Fibroblast of skin of abdomen (primary cell): ENCODE measurements around the gene ROR2.
A peak's percentile ranks its signal among the peaks of the same experiment; 100 is the strongest.

Experiments
- DNase-seq: peaks from one replicate; pipeline ENCODE4 v3.0.0-alpha.2; 2013

Gene ROR2

DNA sequence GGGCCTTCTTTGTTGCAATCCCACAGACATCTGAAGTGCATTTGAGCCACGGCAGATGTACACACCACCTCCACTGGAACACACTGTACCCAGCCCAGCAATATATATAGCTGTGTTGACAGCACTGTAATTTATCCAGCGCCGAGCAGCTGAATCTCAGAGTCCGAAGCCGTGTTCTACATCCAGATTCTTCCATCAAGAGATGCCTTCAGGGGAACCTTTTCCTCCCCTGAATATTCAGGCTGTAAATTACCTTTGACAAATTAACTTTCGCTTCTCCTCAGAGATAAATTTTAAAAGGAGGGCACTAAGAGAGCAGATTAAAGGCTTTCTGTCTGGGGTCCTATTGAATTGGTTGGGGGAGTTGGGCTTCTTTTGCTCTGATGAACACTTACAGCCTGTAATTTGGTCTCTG, 76.4 kb downstream of the ROR2 start:
- DNase-seq = peak; percentile 65

GRCh38 chr9:91868732-91869391, 81.2 kb downstream of the ROR2 start:
- peak; percentile 81 for DNase-seq

GRCh38 chr9:91867740-91868139, 82.3 kb downstream of the ROR2 start:
- DNase-seq = no peak

DNA sequence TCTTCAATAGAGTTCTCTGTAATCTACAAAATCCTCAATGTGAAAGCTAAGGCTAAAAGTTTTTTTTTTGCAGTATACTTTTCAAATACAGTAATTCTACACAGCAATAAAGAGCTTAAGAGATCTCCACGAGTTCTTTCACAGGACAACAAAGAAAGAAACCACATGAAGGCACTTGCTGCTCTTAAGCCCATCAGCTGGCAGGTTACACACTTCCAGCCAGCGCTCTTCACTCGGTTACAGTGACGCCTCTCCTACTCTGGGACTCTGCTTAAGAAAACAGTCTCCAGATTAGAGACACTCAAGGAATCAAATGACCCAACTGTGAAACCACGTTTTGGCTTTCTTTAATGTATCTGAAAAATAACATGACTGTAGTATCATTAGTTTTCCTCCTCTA, 85.0 kb downstream of the ROR2 start:
- no peak for DNase-seq

DNA sequence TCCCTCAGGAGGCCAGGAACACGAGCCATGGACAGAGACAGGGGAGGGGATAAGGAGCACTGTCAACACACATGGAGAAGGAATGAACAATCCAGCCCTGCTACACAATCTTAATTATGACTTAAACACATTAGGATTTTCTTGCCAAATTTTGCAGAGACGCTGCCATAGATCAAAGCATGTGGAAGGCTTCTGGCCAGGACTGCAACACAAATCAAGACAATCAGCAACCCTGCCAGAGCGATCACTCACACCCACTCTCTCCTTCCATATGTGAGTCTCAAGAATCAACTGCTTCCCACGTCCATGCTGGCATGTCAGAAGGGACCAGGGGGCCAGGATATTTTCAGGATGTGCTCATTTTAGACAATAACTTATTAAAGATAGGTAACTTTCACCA, 85.6 kb downstream of the ROR2 start:
- peak; percentile 92 for DNase-seq

DNA sequence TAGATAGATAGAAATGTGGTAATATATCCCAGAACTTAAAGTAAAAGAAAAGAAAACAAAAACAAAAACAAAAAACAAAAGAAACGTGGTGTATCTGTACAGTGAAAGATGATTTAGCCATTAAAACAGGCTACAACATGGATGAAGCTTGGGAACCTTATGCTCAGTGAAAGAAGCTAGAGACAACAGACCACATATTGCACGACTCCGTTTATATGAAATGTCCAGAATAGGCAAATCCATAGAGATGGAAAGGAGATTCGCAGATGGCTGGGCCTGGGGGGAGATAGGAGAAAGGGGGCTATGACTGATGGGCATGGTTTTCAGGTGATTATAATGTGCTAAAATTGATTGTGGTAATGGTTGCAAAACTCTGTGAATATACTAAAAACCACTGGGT, 86.6 kb downstream of the ROR2 start:
- DNase-seq = no peak

DNA sequence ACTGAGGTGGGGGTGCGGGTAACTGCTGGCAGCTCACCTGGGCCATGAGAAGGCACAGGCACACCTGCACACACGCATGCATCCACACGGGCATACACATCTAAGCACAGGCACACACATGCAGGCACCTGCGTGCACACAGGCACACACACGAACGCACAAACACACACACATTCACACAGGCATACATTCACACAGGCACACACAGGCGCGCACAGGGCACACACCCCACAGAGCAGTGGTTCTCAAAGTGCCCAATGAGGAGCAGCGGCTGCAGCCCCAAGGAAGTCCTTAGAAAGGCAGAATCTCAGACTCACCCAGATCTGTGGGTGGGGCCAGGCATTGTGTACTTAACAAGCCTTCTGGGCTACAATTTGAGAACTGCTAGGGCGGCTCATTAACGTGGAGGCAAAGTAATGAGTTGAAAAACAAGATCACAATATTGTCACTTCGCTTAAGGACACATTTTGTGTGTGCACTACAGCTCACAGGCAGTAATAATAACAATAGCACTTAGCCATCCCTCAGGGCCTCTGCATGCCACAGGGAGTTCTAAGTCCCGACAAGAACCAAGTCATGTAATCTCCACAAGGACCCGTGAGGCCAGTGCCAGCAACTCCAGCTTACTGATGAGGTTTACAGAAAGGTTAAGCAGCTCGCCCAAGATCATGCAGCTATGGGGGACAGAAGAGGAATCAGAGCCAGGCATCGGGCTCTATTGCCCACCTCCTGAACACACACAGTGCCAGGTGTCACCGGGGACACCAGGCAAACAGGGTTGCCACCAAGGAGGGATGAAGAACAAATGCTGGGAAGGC, 91.6 kb downstream of the ROR2 start:
- DNase-seq = no peak

DNA sequence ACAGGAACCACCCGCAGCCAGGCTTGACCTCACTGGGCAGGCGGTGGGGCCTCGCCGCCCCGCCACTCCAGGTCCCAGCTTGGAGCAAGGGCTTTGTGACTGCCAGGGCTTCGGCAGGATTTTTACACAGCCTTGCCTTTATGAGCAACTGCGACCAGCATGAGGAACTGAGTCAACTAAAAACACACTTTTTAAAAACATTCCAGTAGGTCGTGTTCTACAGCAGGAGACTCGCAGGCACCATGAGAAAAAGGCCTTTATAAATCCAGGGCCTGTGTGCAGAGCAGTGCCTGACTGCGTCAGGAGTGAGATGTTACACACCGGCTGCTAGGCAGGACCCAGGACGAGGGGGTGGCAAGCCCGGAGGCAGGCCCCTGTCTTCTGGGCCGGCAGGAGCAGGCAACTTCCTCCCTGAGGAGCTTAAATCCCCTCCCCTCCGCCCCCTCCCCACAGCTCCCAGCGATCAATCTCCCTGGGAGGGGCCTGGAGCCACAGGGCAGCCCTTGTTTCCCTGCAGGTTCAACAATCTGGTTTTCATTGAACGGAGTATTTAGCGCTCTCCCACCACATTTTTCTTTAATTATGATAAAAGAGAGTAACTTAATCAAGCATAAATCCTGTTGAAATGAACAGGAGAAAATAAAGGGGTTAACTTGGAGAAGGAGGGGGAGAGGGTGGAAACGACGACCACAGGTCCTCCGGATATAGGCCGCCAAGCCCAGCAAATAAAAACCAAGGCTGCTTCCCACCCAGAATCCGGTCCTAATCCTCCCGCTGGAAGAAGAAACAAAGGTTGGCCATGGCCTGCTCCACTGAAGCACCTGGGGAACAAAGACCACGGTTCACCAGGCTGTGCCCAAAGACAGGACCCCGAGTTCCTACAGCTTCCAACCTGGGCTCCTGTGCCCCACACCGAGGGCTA, 92.5 kb downstream of the ROR2 start:
- DNase-seq = peak; percentile 62

DNA sequence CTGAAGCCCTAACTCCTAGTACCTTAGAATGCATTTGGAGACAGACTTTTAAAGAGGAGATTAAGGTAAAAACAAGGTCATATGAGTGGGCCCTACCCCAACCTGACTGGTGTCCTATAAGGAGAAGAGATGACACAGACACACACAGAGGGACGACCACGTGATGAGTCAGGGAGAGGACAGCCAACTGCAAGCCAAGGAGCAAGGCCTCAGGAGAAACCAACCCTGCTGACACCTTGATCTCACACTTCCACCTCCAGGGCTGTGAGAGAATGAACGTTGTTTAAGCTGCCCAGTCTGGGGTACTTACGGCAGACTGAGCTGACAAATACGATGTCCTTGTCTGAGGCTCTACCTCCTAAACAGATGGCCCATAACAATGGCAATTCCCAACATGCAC, 93.6 kb downstream of the ROR2 start:
- DNase-seq = no peak

- no peak for DNase-seq
These were observed 94.8 kb downstream of the ROR2 start for GRCh38 chr9:91855196-91855595.

GRCh38 chr9:91852801-91853347, 97.2 kb downstream of the ROR2 start:
- DNase-seq = no peak

- no peak for DNase-seq
These were observed 100.3 kb downstream of the ROR2 start for GRCh38 chr9:91849694-91850093.

DNA sequence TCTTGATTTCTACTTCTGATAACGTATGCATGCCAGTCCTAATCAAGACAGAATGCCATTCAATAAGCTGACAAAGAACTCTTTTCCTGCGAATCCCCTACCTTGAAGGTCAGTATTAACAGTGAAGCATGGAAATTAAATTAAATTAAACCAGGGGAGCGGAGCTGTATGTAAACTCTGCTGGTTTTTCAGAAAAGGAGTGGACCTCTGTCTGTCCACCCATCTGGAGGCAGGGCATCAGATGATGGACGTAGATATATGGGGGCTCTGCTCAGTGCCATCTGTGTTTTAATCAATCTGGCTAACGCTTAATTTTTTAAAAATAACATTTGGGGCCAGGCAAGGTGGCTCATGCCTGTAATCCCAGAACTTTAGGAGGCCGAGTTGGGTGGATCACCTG, 101.9 kb downstream of the ROR2 start:
- no peak for DNase-seq

DNA sequence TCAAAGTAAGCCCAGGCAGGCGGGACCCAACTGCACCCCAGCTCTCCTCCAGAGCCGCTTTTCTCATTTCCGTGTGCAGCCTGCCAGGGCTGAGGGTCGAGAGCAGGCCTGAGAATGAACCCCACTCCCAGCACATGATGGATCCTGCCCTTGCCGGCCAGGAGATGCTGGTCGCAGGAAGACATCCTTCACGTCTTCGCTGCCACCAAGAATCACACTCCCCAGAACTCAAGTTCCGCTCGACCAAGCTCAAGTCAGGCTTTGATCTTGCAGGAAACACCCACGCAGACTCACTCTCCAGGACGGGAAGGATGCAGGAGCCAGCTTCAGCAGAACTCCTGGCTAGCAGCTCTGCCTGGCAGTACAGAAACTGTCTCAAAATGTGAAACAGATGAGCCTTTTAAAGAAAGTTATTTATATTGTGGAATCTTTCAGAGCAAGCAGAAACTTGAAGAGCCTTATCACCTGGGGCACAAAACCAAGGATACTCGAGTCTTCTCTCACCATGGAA, 102.4 kb downstream of the ROR2 start:
- peak; percentile 64 for DNase-seq

GRCh38 chr9:91845879-91846278, 104.1 kb downstream of the ROR2 start:
- no peak for DNase-seq

DNA sequence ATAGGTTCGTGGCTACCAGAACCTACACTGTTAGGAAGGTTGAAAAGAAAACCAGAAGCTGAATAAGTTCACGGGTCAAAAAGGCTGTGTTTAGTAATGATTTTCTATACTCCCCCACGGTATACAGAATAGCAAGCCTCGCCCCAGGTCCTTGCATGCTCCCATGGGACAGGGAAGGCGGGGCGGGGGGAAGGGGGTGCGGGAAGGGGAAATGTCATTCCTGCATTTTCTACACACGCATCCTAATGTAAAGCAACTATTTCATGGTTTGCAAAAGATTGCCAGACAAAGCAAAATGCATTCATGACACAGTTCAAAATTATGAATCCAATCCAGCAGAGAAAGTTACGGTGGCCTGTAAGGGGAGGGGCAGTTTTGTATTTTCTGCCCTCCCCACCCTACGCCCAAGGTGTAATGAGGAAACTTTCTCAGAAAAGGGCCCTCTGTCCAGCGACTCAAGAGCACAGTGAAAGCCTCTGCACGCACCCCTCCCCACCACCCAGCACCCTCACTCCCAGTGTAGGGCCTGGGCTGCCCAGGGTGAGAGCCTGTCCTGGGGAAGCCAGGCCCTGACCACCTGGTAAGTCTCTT, 105.2 kb downstream of the ROR2 start:
- DNase-seq = peak; percentile 56

DNA sequence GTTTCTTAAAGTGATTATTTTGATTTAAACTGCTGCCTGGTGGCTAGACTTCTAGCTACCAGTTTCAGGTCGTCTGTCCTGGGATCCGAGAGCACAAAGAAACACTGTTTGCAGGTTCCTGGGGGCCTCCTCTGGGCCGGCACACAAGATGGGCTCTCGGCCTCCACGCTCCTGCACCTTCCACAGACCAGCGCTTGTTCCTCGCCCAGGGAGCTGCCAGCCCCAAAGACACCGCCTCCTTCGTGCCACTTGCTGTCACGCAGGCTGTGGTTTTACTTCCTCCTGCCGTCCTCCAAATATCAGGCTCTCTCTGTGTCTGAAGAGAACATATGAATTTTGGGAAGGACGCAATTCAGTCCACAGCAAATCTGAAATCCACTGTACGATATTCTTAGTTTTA, 105.8 kb downstream of the ROR2 start:
- DNase-seq = no peak

- peak; percentile 50 for DNase-seq
These were observed 106.3 kb downstream of the ROR2 start for GRCh38 chr9:91843623-91844148.

GRCh38 chr9:91843093-91843492, 106.9 kb downstream of the ROR2 start:
- DNase-seq = no peak

DNA sequence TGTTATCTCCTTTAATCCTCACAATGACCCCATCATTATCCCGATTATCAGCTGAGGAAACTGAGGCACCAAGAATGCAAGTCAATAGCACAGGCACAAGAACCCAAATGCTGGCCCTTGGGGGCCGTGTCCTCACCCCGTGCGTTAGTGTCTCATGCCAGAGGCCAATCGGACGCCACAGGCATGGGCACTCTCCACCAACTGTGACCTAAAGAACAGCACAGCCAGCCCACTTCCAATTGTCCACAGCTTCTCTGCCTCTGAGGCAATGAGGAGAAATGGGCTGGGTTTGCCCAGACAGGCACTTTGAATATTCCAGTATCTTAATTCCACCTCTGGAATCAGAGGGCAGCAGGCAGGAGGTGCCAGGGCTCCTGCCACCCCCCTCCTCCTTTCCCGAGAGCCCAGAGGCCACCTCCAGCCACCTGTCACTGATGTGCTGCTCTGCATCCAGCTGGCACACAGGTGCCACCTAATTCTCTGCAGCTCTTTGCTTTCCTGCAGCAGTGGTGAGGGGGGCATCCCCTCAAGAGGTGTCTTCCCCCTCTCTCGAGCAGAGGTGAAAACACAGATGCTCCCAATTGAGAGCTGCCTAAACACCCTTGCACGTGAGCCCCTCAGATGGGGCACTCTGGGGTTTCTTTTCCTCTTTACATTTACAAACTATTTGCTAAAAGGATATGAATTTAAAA, 107.5 kb downstream of the ROR2 start:
- no peak for DNase-seq

GRCh38 chr9:91841591-91841990, 108.4 kb downstream of the ROR2 start:
- DNase-seq = no peak
